GM19328 (cell line): ENCODE results near the gene SKIC3.

ENCODE experiments used
- ATAC-seq: cut with Tn5 transposase; IDR thresholded peaks from one replicate; pipeline ENCODE4 v1.9.1; 2021; ENCODE audit warnings: mild to moderate bottlenecking, moderate library complexity; ENCODE audit not compliant: unreplicated experiment

Gene SKIC3

GRCh38 chr5:95554647-95555548 lies at the start of gene SKIC3, which contains the start of gene ARSK:
SKIC3 (minus strand) TSS chr5:95554977; CDS start chr5:95547150, 7,827 bp downstream.
ARSK (plus strand) TSS chr5:95555101; CDS start chr5:95555279, 178 bp downstream.
- ATAC-seq: peak; percentile 86

GRCh38 chr5:95600557-95600956 lies 45.8 kb upstream of the SKIC3 start:
- ATAC-seq: no peak

GRCh38 chr5:95599252-95599651 lies 44.5 kb upstream of the SKIC3 start:
- no peak for ATAC-seq

DNA sequence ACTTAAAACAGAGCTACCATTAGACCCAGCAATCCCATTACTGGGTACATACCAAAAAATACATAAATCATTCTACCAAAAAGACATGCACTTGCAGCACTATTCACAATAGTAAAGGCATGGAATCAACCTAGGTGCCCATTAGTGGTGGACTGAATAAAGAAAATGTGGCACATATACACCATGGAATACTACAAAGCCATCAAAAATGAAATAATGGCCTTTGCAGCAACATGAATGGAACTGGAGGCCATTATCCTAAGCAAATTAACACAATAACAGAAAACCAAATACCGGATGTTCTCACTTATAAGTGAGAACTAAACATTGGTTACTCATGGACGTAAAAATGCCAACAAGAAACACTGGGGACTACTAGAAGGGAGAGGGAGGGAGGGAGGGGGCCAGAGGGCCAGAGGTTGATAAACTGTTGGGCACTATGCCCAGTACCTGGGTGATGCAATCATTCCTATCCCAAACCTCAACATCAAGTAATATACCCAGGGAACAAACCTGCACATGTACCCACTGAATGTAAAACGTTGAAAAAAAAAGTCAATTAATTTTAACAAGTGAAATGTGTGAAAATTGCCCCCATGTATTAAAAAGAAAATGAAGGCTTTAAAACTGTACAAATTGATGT lies 40.6 kb upstream of the SKIC3 start:
- ATAC-seq: no peak

DNA sequence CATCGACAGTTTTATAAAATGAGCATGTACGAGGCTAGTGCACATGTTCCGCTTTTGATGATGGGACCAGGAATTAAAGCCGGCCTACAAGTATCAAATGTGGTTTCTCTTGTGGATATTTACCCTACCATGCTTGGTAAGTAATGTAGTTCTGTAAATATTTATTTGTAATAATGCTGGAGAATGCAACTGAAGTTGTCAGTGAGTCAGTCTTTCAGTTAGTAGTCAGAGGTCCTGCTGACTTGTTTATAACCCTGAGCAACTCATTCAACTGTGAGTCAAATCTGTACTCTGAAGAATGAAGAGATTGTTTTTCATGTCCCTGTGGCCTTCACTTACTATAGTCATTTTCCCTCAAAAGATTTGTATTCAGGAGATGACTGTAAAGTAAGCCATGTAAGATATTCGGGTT lies 36.7 kb upstream of the SKIC3 start:
- no peak for ATAC-seq

- no peak for ATAC-seq
These were observed 36.1 kb upstream of the SKIC3 start for GRCh38 chr5:95590880-95591279.

DNA sequence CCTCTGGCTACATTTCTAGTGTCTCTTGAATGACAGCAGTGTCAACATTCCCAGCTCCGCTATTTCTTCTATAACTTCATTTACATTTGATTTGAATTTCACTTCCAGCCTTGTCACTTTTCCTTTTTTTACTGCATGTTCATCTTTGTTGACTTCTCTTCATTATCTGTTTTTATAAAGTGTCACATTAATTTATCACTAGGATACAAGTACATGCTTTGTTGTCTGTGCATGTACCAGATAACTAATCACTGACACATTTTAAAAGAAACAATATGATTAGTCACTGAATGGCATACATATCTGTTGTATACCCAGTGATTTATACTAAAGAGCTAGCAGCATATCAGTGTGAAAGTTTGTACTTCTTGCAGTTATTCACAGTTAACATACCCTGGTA lies 29.2 kb upstream of the SKIC3 start:
- no peak for ATAC-seq

DNA sequence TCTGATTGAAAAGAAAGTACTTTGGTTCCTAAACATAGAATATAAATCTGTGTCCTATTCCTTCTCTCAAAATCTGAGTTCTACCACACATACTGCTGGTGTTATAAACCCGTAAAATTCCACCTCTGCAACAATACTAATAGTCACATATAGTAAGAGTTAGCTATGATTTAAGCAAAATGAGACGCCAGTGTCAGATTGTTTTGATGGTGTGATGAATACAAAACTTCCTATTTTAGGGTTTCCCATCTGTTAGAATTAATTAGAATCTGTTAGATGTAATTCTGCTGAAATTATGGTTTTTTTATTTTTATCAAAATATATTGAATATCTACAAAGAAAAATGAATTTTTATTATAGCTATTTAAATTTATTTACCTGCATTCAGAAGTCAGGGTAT lies 26.8 kb upstream of the SKIC3 start:
- no peak for ATAC-seq

DNA sequence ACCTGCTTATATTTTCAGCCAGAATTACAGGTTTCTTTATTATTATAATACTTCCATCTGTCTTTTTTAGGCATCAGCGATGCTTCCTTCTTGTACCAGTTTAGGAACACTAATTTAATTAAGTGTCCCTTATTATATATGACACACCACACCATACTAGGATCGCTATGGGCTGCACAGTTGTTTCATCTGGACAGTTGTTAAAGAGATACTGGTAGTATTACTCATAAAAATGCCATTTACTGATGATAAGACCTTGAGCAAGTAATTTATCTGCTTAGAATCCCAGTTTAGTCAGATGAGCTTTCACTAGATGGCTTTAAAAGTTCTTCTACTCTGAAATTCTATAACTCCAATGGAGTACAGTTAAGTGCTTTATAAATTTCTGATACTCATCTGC lies 17.2 kb upstream of the SKIC3 start:
- no peak for ATAC-seq

GRCh38 chr5:95565280-95565920 lies 10.6 kb upstream of the SKIC3 start:
- no peak for ATAC-seq

DNA sequence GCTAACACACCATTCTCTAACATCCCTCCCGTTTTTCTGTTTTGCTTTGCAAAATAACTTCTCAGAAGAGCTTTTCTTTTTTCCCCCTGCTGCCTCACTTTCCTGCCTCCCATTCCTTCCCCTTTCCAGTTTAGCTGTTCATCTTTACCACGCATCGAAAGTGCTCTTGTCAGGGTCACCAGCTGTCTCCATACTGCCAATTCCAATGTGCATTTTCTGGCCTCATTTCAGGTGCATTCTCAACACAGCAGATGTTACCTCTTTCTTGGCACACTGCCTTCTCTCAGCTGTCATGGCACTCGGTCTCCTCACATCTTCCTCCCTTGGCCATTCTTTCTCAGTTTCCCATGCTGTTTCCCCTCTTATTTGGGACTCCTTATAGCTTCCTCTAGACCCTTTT lies 9.7 kb upstream of the SKIC3 start:
- ATAC-seq: no peak

GRCh38 chr5:95563367-95563766 lies 8.6 kb upstream of the SKIC3 start:
- no peak for ATAC-seq

DNA sequence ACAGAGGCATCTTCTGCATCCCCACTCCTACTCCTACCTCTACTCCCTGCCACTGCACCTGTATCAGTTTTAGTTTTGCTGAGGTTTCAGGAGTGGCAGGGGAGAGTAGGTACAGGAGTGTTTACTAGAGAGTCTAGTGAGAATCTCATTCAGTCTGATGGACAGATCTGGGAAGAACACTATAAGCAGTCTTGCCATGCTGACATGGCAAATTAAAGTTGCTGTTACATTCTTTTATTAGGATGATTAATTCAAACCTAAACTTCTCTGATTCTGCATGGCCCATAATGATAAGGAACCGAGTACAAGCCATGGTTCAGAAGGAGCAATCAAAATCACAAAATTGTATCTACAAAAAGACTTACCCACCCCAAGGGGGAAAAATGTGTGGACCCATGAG lies 7.5 kb upstream of the SKIC3 start:
- no peak for ATAC-seq

DNA sequence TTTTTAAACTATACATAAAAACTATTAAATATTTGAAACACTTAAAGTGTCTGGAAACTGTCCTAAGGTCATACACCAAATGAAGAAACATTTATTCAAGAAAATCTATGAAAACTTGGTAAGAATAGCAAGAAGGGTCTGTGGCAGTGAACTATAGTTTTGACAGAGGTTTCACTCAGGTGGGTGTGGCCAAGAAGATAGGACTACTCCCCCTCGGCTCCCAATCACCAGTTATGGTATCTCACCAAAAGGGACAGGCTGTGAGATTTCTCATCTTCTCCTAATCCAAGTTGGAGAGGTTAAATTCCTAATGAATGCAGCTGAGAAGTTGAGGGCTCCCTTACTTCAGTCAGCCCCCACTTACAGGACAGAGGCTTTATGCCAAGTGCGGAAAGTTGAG lies 3.1 kb upstream of the SKIC3 start:
- ATAC-seq: no peak

DNA sequence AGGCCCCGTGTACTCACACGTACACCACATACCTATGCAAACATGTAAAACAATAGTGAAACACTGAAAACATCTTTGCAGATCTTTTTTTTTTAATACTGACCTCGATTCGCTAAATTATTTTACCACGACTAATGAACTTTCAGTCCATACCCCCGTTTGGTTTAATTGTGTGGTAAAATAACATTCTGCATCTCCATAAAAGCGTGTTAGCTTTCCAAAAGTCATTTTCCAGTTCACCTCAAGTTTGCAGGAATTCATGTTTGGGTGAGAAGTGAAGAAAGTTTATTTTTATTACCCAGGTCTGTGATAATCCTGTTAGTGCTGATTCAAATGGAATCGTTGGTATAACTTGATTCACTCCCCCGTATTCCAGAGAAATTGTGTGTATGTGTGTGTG lies 776 bp upstream of the SKIC3 start:
- ATAC-seq: no peak

GRCh38 chr5:95554331-95554646 lies 488 bp downstream of the SKIC3 start:
- ATAC-seq: peak; percentile 19

DNA sequence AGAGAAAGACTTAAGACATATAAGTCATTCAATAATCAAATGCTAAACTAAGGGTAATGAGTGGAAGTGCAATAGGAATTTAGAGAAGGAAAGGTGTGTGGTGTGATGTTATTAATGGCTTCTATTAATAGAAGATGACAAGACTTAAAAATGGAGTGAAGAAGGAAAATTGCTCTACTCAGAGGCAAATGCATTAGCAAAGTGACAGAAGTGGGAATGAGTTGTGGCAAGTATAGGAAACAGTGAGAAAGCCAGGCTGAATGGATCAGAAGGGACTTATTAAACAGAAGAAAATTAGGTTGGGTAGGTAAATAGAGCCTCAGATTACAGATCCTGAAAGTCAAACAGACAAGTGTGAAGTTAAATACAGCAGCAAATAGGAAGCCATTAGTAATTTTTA lies 5.7 kb downstream of the SKIC3 start:
- ATAC-seq: no peak

DNA sequence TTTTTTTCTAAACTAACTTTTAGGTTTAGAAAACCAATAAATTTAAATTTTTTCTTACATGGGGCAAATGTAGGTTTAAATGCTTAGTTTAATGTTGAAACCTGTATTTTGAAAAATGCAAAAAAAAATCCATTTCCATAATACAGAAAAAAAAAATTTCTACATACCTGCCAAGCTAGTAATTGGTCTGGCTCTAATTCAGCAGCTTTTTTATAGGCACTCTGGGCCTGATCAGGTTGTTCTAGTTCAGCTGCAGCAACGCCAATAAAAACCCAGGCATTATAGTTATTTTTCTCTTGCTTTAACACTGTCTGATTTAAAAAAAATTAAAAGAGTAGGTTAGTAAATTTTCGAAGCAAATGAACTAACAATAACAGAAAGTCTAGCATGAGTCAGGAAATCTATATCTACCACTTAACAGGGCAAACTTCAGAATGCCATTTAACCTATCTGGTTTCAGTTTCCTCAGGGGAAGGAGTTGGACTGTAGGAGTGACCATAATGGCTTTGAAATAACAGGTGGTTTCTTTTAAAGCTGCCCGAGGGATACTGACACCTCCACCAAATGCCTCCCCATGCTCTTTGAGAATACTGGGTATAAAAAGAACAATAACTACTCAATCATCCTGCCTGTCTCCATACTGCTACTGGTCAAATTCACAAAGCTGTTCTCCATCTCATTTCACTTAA lies 11.6 kb downstream of the SKIC3 start:
- ATAC-seq: no peak

DNA sequence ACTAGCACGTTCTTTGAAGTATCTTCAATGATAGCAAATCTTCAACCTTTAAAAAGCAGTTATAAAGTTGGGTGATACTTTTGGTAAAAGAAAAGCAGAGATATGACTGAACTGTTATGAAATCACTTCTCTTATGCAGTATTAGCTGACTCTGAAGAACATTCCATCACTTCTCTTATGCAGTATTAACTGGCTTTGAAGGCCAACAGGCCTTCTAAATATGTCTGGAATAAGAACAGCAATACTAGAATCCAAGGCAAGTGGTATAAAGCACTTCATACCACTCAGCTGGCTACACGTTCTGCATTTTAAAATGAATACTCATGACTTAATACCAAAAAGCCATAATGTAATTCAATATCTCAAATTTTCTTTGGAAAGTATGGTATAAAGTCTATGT lies 17.3 kb downstream of the SKIC3 start:
- ATAC-seq: no peak

DNA sequence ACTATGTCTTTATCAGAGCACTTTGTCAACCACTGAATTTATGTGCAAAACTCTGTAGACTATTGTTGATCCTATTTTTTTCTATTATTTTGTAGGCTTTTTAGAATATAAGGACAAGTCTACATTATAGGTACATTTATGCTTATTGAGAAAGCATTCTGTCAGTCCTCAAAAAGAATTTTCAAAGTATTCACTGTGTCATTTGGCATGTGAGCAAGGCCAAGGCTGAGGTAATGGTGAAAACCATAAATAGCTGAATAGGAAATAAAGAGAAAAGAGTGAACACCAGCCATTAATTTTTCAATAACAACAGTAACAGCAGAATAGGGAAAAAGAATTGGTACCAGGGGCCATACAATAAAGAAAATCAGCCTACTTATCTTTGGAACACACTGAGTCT lies 21.0 kb downstream of the SKIC3 start:
- no peak for ATAC-seq

- ATAC-seq: no peak
These were observed 21.7 kb downstream of the SKIC3 start for GRCh38 chr5:95533106-95533505.
